ENCODE measurements around the gene PSMB5. TPM values are rescaled to one million over a fixed set of nuclear protein-coding genes. Genes with fewer than 3 reads are reported as not detected.

The PSMB5 gene
- total RNA-seq, 2 experiments from 2014 or later = 20.1 to 24.5 TPM

- Mint-ChIP-seq H3K4me3 (peak overlapping the region; percentile 3), H3K9me3 (no peaks in the 10 kb centered on the region), H3K36me3 (ENCODE audit: low read depth) (peaks cover 23% of the 10 kb centered on the region), H3K4me1 (ENCODE audit: low read depth) (peaks cover 3% of the 10 kb centered on the region), H3K27me3 (no peaks in the 10 kb centered on the region), H3K27ac (no peak overlapping the region)
- TF ChIP-seq CTCF (IDR thresholded peaks at IDR 0.05) = peak; percentile 95
- DNase-seq (peak; percentile 81 to 96 (median 88)), ATAC-seq (ENCODE audit: poor library complexity) (peak; percentile 67)
- Histone ChIP-seq H3K36me3 (ENCODE audit: insufficient read depth, low read length) (peaks cover 5% of the 10 kb centered on the region), H3K4me3 (ENCODE audit: low read length) (no peak overlapping the region), H3K9me3 (ENCODE audit: control insufficient read depth in 1 of 2, insufficient read depth in 1 of 2, low read length in 2 of 2) (no peaks in the 10 kb centered on the region), H3K4me1 (ENCODE audit: insufficient read depth, low read length) (peaks cover 17% of the 10 kb centered on the region), H3K27me3 (ENCODE audit: control insufficient read depth in 1 of 2, insufficient read depth in 2 of 2, low read length in 2 of 2) (peaks cover 0 to 5% of the 10 kb centered on the region in 2 experiments), H3K27ac (ENCODE audit: low read depth in 1 of 2, low read length in 2 of 2) (no peak overlapping the region)
- POLR2A ChIA-PET = interaction anchor here (0.5 to 2.1 kb wide), 15 partner anchors 8 to 483 kb away, joined by 3 to 42 read pairs (median 3); partner anchors contain the start of genes CDH24 and HAUS4
- CTCF ChIA-PET = interaction anchor here (0.5 to 4.3 kb wide), 42 partner anchors 9 to 1485 kb away, joined by 3 to 136 read pairs (median 4); partner anchors contain the start of genes ACIN1, C14orf119, CDH24 and HAUS4
- intact Hi-C loops (cut with DNase I, micrococcal nuclease) = loop anchor here (1.0 to 10.0 kb wide), 3 partner anchors 72 to 200 kb away; partner anchors contain the start of gene SLC7A8 (in 1 of the 2)
Observed at GRCh38 chr14:22986508-22987054, 48.1 kb downstream of the PSMB5 start.

GRCh38 chr14:22985894-22986507 is 48.7 kb downstream of the PSMB5 start:
- ChIA-PET CTCF (interaction anchor here (0.5 to 4.3 kb wide), 41 partner anchors 8 to 1484 kb away, joined by 3 to 136 read pairs (median 4); partner anchors contain the start of genes ACIN1, C14orf119, CDH24 and HAUS4), POLR2A (interaction anchor here (0.6 to 2.1 kb wide), 13 partner anchors 9 to 430 kb away, joined by 3 to 42 read pairs (median 3); partner anchors contain the start of genes CDH24 and HAUS4)
- intact Hi-C loops (cut with DNase I, micrococcal nuclease) = loop anchor here (1.0 to 10.0 kb wide), 3 partner anchors 72 to 201 kb away; partner anchors contain the start of gene SLC7A8 (in 1 of the 2)
- Mint-ChIP-seq H3K27me3 (no peaks in the 10 kb centered on the region), H3K4me3 (no peak overlapping the region), H3K9me3 (no peaks in the 10 kb centered on the region), H3K4me1 (ENCODE audit: low read depth) (peaks cover 3% of the 10 kb centered on the region), H3K36me3 (ENCODE audit: low read depth) (peaks cover 23% of the 10 kb centered on the region), H3K27ac (no peak overlapping the region)
- Histone ChIP-seq H3K4me1 (ENCODE audit: insufficient read depth, low read length) (peaks cover 23% of the 10 kb centered on the region), H3K9me3 (ENCODE audit: control insufficient read depth in 1 of 2, insufficient read depth in 1 of 2, low read length in 2 of 2) (no peaks in the 10 kb centered on the region), H3K27ac (ENCODE audit: low read depth in 1 of 2, low read length in 2 of 2) (no peak overlapping the region), H3K4me3 (ENCODE audit: low read length) (no peak overlapping the region), H3K27me3 (ENCODE audit: control insufficient read depth in 1 of 2, insufficient read depth in 2 of 2, low read length in 2 of 2) (peaks cover 2 to 5% of the 10 kb centered on the region in 2 experiments), H3K36me3 (ENCODE audit: insufficient read depth, low read length) (peaks cover 5% of the 10 kb centered on the region)
- DNase-seq (no peak), ATAC-seq (ENCODE audit: poor library complexity) (no peak)
- no peak for TF ChIP-seq CTCF (IDR thresholded peaks at IDR 0.05)

DNA sequence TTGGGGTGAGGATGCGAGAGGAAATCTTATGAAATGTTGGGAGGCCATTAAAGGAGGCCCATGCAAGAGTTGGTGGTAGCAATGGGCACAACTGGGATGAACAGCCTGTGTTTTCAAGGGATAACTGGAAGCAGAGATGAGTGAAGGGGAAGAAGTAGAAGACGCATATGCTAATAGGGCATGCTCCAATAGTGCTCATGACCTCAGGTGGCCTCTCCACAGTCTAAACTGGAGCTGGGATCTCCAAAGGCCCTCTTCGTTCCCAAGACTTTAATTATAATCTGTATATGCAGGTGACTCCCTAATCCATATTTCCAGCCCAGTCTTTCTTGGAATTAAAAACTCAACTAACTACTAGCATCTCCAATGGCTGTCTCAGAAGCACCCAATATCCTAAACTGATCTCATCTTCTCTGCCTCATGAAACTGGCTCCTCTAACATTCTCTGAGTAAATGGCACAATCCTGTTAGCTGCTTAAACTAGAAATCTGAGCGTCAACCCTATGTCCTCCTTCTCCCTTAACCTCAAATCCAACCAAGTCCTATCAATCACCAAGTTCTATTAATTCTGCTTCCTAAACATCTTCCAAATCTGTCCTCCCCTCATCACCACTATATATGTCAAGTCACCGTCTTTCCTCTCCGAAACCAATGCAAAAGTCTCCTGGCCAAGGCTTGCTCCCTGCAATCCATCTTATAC is 49.6 kb downstream of the PSMB5 start:
- POLR2A ChIA-PET = interaction anchor here (1.5 kb wide), 1 partner anchor 84 kb away, joined by 3 read pairs; no protein-coding TSS in a partner anchor
- no peak for DNase-seq
- H3K36me3 ChIP-seq (ENCODE audit: insufficient read depth, low read length) = peaks cover 5% of the 10 kb centered on the region
- ATAC-seq (ENCODE audit: poor library complexity) = no peak
- H3K4me1 ChIP-seq (ENCODE audit: insufficient read depth, low read length) = peaks cover 31% of the 10 kb centered on the region
- Mint-ChIP-seq H3K4me3 (peak overlapping the region; percentile 44), H3K27me3 (no peaks in the 10 kb centered on the region), H3K9me3 (no peaks in the 10 kb centered on the region), H3K4me1 (ENCODE audit: low read depth) (peaks cover 7% of the 10 kb centered on the region), H3K36me3 (ENCODE audit: low read depth) (peaks cover 22% of the 10 kb centered on the region), H3K27ac (no peak overlapping the region)
- CTCF ChIA-PET = interaction anchor here (0.5 to 4.3 kb wide), 8 partner anchors 10 to 415 kb away, joined by 4 to 136 read pairs (median 16); partner anchors contain the start of genes CDH24 and PRMT5
- peaks cover 4 to 5% of the 10 kb centered on the region in 2 experiments for H3K27me3 ChIP-seq (ENCODE audit: control insufficient read depth in 1 of 2, insufficient read depth in 2 of 2, low read length in 2 of 2)
- no peaks in the 10 kb centered on the region for H3K9me3 ChIP-seq (ENCODE audit: control insufficient read depth in 1 of 2, insufficient read depth in 1 of 2, low read length in 2 of 2)
- no peak for TF ChIP-seq CTCF (IDR thresholded peaks at IDR 0.05)
- H3K27ac ChIP-seq (ENCODE audit: low read depth in 1 of 2, low read length in 2 of 2) = no peak overlapping the region
- H3K4me3 ChIP-seq (ENCODE audit: low read length) = no peak overlapping the region
- intact Hi-C loops (cut with DNase I, micrococcal nuclease) = loop anchor here in 1 of 2 experiments (5.0 to 10.0 kb wide), 2 partner anchors 200 to 428 kb away; partner anchors contain the start of gene SLC7A8

All from CD4-positive, alpha-beta T cell (primary cell).